ENCODE results near the gene LMAN1. TPM values are rescaled to one million over a fixed set of nuclear protein-coding genes. Genes with fewer than 3 reads are reported as not detected.

Gene LMAN1
- total RNA-seq, 2 experiments from 2014 or later = 33.0 to 46.4 TPM

DNA sequence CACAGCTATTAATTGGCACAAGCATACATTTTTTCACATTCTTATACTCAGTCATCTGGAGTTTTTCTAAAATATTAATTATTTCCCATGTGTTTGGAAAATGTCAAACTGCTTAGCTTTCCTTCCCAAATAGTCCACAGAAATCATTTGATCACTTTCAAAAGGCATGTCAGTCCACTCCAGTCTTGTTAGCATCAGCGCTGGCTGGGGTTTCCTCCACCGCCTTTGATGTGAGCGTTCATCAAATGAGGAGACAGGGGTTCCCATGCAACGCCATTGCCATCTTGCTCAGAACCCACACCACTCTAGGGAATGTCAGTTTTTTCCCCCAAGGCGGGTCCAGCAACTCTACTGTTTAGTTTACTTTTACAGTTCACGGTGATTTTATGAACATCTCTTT lies 72.7 kb downstream of the LMAN1 start:
- H3K36me3 ChIP-seq (ENCODE audit: insufficient read depth, low read length) = no peaks in the 10 kb centered on the region
- no peak for TF ChIP-seq EZH2phosphoT487 (IDR thresholded peaks at IDR 0.05; ENCODE audit: borderline replicate concordance, low read depth, low read length)
- TF ChIP-seq, protein P1, sequence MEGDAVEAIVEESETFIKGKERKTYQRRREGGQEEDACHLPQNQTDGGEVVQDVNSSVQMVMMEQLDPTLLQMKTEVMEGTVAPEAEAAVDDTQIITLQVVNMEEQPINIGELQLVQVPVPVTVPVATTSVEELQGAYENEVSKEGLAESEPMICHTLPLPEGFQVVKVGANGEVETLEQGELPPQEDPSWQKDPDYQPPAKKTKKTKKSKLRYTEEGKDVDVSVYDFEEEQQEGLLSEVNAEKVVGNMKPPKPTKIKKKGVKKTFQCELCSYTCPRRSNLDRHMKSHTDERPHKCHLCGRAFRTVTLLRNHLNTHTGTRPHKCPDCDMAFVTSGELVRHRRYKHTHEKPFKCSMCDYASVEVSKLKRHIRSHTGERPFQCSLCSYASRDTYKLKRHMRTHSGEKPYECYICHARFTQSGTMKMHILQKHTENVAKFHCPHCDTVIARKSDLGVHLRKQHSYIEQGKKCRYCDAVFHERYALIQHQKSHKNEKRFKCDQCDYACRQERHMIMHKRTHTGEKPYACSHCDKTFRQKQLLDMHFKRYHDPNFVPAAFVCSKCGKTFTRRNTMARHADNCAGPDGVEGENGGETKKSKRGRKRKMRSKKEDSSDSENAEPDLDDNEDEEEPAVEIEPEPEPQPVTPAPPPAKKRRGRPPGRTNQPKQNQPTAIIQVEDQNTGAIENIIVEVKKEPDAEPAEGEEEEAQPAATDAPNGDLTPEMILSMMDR (conservative IDR thresholded peaks at IDR 0.05; ENCODE audit: low read length) = no peak
- H3K9me2 ChIP-seq (ENCODE audit: insufficient read depth, low read length) = no peaks in the 10 kb centered on the region
- H2AFZ ChIP-seq (ENCODE audit: low read length) = no peak overlapping the region
- no TSS peak for BruUV-seq (replicated peaks)
- CTCF ChIA-PET (ENCODE audit: unreplicated experiment) = no interaction called here
- no peaks in the 10 kb centered on the region for H3K9me3 ChIP-seq (ENCODE audit: low read length)
- intact Hi-C loops (cut with micrococcal nuclease; ENCODE audit: unreplicated experiment) = no loop called here
- DNase-seq (ENCODE audit: low spot score) = no peak
- H3K4me1 ChIP-seq (ENCODE audit: insufficient read depth, low read length, poor library complexity, severe bottlenecking) = no peaks in the 10 kb centered on the region
- H3K27ac ChIP-seq (ENCODE audit: low read depth, low read length, poor library complexity, severe bottlenecking) = no peak overlapping the region
- POLR2A ChIA-PET = no interaction called here
- H3K79me2 ChIP-seq (ENCODE audit: insufficient read depth, low read depth, low read length) = no peaks in the 10 kb centered on the region
- no peak overlapping the region for H3K4me2 ChIP-seq (ENCODE audit: low read length)
- no peaks in the 10 kb centered on the region for H4K20me1 ChIP-seq (ENCODE audit: insufficient read depth, low read length)
- no peak overlapping the region for H3K4me3 ChIP-seq (ENCODE audit: low read depth, low read length, poor library complexity, severe bottlenecking)

GRCh38 chr18:59282341-59282740 lies 76.7 kb downstream of the LMAN1 start:
- no peak for DNase-seq (ENCODE audit: low spot score)
- BruUV-seq (replicated peaks) = no TSS peak
- no peaks in the 10 kb centered on the region for H3K36me3 ChIP-seq (ENCODE audit: insufficient read depth, low read length)
- ChIA-PET CTCF (ENCODE audit: unreplicated experiment) (no interaction called here), POLR2A (no interaction called here)
- no peaks in the 10 kb centered on the region for H3K9me2 ChIP-seq (ENCODE audit: insufficient read depth, low read length)
- H3K4me2 ChIP-seq (ENCODE audit: low read length) = no peak overlapping the region
- no peak overlapping the region for H2AFZ ChIP-seq (ENCODE audit: low read length)
- no peak overlapping the region for H3K4me3 ChIP-seq (ENCODE audit: low read depth, low read length, poor library complexity, severe bottlenecking)
- no peaks in the 10 kb centered on the region for H3K9me3 ChIP-seq (ENCODE audit: low read length)
- TF ChIP-seq, protein P1 (conservative IDR thresholded peaks at IDR 0.05; ENCODE audit: low read length) = no peak
- TF ChIP-seq EZH2phosphoT487 (IDR thresholded peaks at IDR 0.05; ENCODE audit: borderline replicate concordance, low read depth, low read length) = no peak
- intact Hi-C loops (cut with micrococcal nuclease; ENCODE audit: unreplicated experiment) = no loop called here
- no peaks in the 10 kb centered on the region for H3K79me2 ChIP-seq (ENCODE audit: insufficient read depth, low read depth, low read length)
- H4K20me1 ChIP-seq (ENCODE audit: insufficient read depth, low read length) = no peaks in the 10 kb centered on the region
- no peaks in the 10 kb centered on the region for H3K4me1 ChIP-seq (ENCODE audit: insufficient read depth, low read length, poor library complexity, severe bottlenecking)
- no peak overlapping the region for H3K27ac ChIP-seq (ENCODE audit: low read depth, low read length, poor library complexity, severe bottlenecking)

GRCh38 chr18:59279722-59280121 lies 79.3 kb downstream of the LMAN1 start:
- no peaks in the 10 kb centered on the region for H3K36me3 ChIP-seq (ENCODE audit: insufficient read depth, low read length)
- H3K9me3 ChIP-seq (ENCODE audit: low read length) = no peaks in the 10 kb centered on the region
- H2AFZ ChIP-seq (ENCODE audit: low read length) = no peak overlapping the region
- TF ChIP-seq, protein P1 (conservative IDR thresholded peaks at IDR 0.05; ENCODE audit: low read length) = no peak
- TF ChIP-seq EZH2phosphoT487 (IDR thresholded peaks at IDR 0.05; ENCODE audit: borderline replicate concordance, low read depth, low read length) = no peak
- no peaks in the 10 kb centered on the region for H3K4me1 ChIP-seq (ENCODE audit: insufficient read depth, low read length, poor library complexity, severe bottlenecking)
- intact Hi-C loops (cut with micrococcal nuclease; ENCODE audit: unreplicated experiment) = no loop called here
- POLR2A ChIA-PET = no interaction called here
- H3K27ac ChIP-seq (ENCODE audit: low read depth, low read length, poor library complexity, severe bottlenecking) = no peak overlapping the region
- BruUV-seq (replicated peaks) = no TSS peak
- H3K4me2 ChIP-seq (ENCODE audit: low read length) = no peak overlapping the region
- no peaks in the 10 kb centered on the region for H3K79me2 ChIP-seq (ENCODE audit: insufficient read depth, low read depth, low read length)
- H4K20me1 ChIP-seq (ENCODE audit: insufficient read depth, low read length) = no peaks in the 10 kb centered on the region
- CTCF ChIA-PET (ENCODE audit: unreplicated experiment) = no interaction called here
- no peak for DNase-seq (ENCODE audit: low spot score)
- H3K4me3 ChIP-seq (ENCODE audit: low read depth, low read length, poor library complexity, severe bottlenecking) = no peak overlapping the region
- no peaks in the 10 kb centered on the region for H3K9me2 ChIP-seq (ENCODE audit: insufficient read depth, low read length)

All from OCI-LY7 (cell line).